ENCODE measurements around the gene HSD17B8. TPM values are rescaled to one million over a fixed set of nuclear protein-coding genes. Genes with fewer than 3 reads are reported as not detected.

Gene HSD17B8
- total RNA-seq, 1 experiment from 2014 or later: 22.0 TPM

DNA sequence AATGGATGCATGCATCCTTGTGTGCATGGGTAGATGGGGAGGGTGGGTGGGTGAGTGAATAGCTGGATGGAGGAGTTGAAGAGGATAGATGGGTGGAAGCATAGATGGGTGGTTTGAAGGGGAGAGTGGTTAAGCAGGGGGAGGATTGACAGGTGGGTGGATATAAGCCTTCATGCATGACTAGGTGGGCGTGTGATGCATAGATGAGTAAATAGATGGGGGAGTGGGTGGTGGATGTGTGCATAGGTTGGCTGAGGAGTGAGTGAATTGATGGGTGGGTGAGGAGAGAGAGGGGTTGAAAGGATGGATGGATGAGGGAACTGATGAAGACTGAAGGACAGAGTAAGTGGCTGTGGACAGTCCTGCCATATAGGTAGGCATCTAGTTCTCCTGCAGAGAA, 16.6 kb upstream of the HSD17B8 start:
- RAD21 ChIA-PET (ENCODE audit: low non-redundant PET in 1 of 2, low total read pairs in 2 of 2, uncharacterized antibody in 2 of 2, unreplicated experiment in 2 of 2): no interaction called here
- Histone ChIP-seq H3K4me1 (ENCODE audit: control insufficient read depth in 1 of 2, insufficient read depth in 2 of 2, low read length in 2 of 2) (peaks cover 0 to 7% of the 10 kb centered on the region in 2 experiments; a peak in 2 of 4 replicates), H2AFZ (ENCODE audit: low read depth, low read length, poor library complexity, severe bottlenecking) (no peak overlapping the region), H3K9ac (ENCODE audit: low read length) (no peak overlapping the region), H4K20me1 (ENCODE audit: insufficient read depth) (no peaks in the 10 kb centered on the region), H3K9me3 (ENCODE audit: control insufficient read depth in 1 of 2, insufficient read depth in 1 of 2, low read depth in 1 of 2, low read length in 2 of 2) (no peaks in the 10 kb centered on the region), H3K9me2 (ENCODE audit: insufficient read depth) (no peaks in the 10 kb centered on the region), H3K27me3 (ENCODE audit: insufficient read depth, low read length) (no peaks in the 10 kb centered on the region), H3K4me3 (replicated peaks in 1 of 2; ENCODE audit: low read depth in 1 of 2, low read length in 2 of 2) (no peak overlapping the region), H3K79me2 (ENCODE audit: insufficient read depth, low read length) (no peaks in the 10 kb centered on the region), H3K4me2 (ENCODE audit: low read length) (no peak overlapping the region), H3K36me3 (ENCODE audit: control insufficient read depth in 1 of 2, insufficient read depth in 2 of 2, low read length in 2 of 2) (no peaks in the 10 kb centered on the region), H3K27ac (ENCODE audit: low read depth, low read length) (no peak overlapping the region)
- intact Hi-C loops (cut with micrococcal nuclease): no loop called here
- BruUV-seq (replicated peaks): no TSS peak
- no peak for ATAC-seq
- POLR2A ChIA-PET: no interaction called here
- TF ChIP-seq JUND (IDR thresholded peaks at IDR 0.05) (no peak), EZH2 (IDR thresholded peaks at IDR 0.05) (no peak), CEBPB (IDR thresholded peaks at IDR 0.05; ENCODE audit: low read depth) (no peak), SIN3A (IDR thresholded peaks at IDR 0.05; ENCODE audit: low read depth) (no peak), POLR2AphosphoS5 (IDR thresholded peaks at IDR 0.05; ENCODE audit: low read depth, low read length) (no peak)
- DNase-seq (ENCODE audit: low read depth, low spot score): no peak
- CTCF ChIA-PET: no interaction called here

DNA sequence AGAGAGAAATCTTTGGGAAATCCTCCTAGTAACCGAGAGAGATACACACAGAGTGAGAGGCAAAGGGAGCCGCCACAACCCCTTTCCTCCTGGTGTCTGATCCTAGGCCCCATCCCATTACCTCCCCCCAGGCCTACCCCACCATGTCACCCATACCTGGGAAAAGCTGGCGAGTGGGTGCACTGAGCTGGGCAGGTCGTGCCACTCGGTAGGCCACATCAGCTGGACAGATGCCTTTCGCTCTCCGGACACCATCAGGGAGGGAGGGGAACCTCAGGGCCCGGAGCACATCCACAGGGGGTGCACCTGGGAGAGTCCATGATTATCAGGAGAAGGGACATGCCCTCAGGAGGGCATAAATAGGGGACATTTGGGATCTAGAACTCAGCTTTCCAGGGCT, 15.3 kb upstream of the HSD17B8 start:
- H4K20me1 ChIP-seq (ENCODE audit: insufficient read depth): no peaks in the 10 kb centered on the region
- no peak overlapping the region for H2AFZ ChIP-seq (ENCODE audit: low read depth, low read length, poor library complexity, severe bottlenecking)
- intact Hi-C loops (cut with micrococcal nuclease): no loop called here
- H3K9me2 ChIP-seq (ENCODE audit: insufficient read depth): no peaks in the 10 kb centered on the region
- no peak overlapping the region for H3K27ac ChIP-seq (ENCODE audit: low read depth, low read length)
- no peaks in the 10 kb centered on the region for H3K27me3 ChIP-seq (ENCODE audit: insufficient read depth, low read length)
- H3K4me2 ChIP-seq (ENCODE audit: low read length): no peak overlapping the region
- POLR2A ChIA-PET: interaction anchor here (0.8 kb wide), 1 partner anchor 8 kb away, joined by 3 read pairs; no protein-coding TSS in a partner anchor
- no peak overlapping the region for H3K9ac ChIP-seq (ENCODE audit: low read length)
- no peak overlapping the region for H3K4me3 ChIP-seq (replicated peaks in 1 of 2; ENCODE audit: low read depth in 1 of 2, low read length in 2 of 2)
- RAD21 ChIA-PET (ENCODE audit: low non-redundant PET in 1 of 2, low total read pairs in 2 of 2, uncharacterized antibody in 2 of 2, unreplicated experiment in 2 of 2): no interaction called here
- H3K79me2 ChIP-seq (ENCODE audit: insufficient read depth, low read length): no peaks in the 10 kb centered on the region
- peaks cover 0 to 4% of the 10 kb centered on the region in 2 experiments; a peak in 1 of 4 replicates for H3K36me3 ChIP-seq (ENCODE audit: control insufficient read depth in 1 of 2, insufficient read depth in 2 of 2, low read length in 2 of 2)
- TF ChIP-seq TCF7L2 (IDR thresholded peaks at IDR 0.05; ENCODE audit: borderline replicate concordance, extremely low read depth, insufficient read depth, insufficient read length) (no peak), ZNF274 (IDR thresholded peaks at IDR 0.05; ENCODE audit: low read depth, low read length) (no peak), POLR2A (IDR thresholded peaks at IDR 0.05; ENCODE audit: borderline replicate concordance, extremely low read depth, insufficient read depth, insufficient read length) (no peak)
- TF ChIP-seq, protein P1, sequence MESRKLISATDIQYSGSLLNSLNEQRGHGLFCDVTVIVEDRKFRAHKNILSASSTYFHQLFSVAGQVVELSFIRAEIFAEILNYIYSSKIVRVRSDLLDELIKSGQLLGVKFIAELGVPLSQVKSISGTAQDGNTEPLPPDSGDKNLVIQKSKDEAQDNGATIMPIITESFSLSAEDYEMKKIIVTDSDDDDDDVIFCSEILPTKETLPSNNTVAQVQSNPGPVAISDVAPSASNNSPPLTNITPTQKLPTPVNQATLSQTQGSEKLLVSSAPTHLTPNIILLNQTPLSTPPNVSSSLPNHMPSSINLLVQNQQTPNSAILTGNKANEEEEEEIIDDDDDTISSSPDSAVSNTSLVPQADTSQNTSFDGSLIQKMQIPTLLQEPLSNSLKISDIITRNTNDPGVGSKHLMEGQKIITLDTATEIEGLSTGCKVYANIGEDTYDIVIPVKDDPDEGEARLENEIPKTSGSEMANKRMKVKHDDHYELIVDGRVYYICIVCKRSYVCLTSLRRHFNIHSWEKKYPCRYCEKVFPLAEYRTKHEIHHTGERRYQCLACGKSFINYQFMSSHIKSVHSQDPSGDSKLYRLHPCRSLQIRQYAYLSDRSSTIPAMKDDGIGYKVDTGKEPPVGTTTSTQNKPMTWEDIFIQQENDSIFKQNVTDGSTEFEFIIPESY (IDR thresholded peaks at IDR 0.05; ENCODE audit: extremely low read depth, insufficient replicate concordance, low read length): no peak
- H3K4me1 ChIP-seq (ENCODE audit: control insufficient read depth in 1 of 2, insufficient read depth in 2 of 2, low read length in 2 of 2): no peaks in the 10 kb centered on the region
- DNase-seq (ENCODE audit: low read depth, low spot score) (no peak), ATAC-seq (no peak)
- BruUV-seq (replicated peaks): no TSS peak
- CTCF ChIA-PET: no interaction called here
- no peaks in the 10 kb centered on the region for H3K9me3 ChIP-seq (ENCODE audit: control insufficient read depth in 1 of 2, insufficient read depth in 1 of 2, low read depth in 1 of 2, low read length in 2 of 2)

Measured in HCT116 (cell line).